Measurements from ENCODE around the gene BRF1. TPM values are rescaled to one million over a fixed set of nuclear protein-coding genes. Genes with fewer than 3 reads are reported as not detected.

Gene BRF1
- total RNA-seq, 1 donor from 2014 or later = 16.9 TPM

DNA sequence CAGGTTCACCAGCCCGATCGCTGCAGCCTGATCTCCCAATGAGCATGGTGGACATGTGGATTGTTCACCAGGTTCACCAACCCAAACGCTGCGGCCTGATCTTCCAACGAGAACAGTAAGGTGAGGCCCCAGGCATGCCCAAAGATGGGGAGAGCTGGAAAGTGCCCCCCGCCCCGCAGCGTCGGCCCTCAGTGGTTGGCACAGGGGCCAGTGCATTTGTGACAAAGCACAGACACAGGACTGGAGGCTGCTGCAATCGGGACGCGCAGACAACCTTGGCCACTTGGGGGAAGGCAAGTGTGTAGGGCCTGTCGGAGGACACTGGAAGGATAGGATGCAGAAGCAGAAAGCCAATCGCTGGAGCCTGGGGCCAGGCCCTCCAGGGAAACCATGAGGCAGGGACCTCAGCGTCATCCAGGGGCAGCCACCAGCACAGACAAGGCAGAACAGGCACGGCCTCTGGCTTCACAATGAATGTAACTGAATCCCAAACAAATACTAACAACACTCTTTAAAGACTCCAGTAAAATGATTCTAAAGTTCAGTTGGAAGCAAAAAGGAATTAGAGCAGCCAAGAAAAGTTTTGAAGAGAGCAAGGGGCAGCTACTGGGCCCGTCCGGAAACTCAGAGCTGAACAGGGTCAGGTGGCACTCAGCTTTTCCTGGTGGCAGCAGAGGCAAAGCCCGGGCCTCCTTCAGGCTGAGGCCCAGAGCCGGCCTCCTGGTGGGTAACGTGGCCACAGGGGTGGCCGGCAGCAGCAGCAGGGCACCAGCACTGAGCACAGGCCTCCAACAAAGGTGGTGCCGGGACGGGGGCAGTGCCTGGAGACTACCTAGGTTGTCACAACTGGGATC lies 13.3 kb downstream of the BRF1 start:
- H3K27ac ChIP-seq = no peak overlapping the region
- Mint-ChIP-seq H3K27me3 (ENCODE audit: insufficient read depth, low read depth) (peaks cover 3% of the 10 kb centered on the region), H3K9me3 (no peaks in the 10 kb centered on the region), H3K36me3 (no peaks in the 10 kb centered on the region), H3K4me1 (peaks cover 12% of the 10 kb centered on the region), H3K4me3 (no peak overlapping the region), H3K27ac (no peak overlapping the region)
- peaks cover 54% of the 10 kb centered on the region for H4K20me1 ChIP-seq (ENCODE audit: low read depth)
- no peaks in the 10 kb centered on the region for H3F3A ChIP-seq (ENCODE audit: low read depth)
- TF ChIP-seq CTCF (IDR thresholded peaks at IDR 0.05) = no peak
- TF ChIP-seq EZH2phosphoT487 (IDR thresholded peaks at IDR 0.05) = no peak
- no peak for TF ChIP-seq EZH2 (IDR thresholded peaks at IDR 0.05)
- H3K9me3 ChIP-seq (ENCODE audit: low read depth) = no peaks in the 10 kb centered on the region
- H3K4me2 ChIP-seq = no peak overlapping the region
- H3K27me3 ChIP-seq = no peaks in the 10 kb centered on the region
- H3K79me2 ChIP-seq (ENCODE audit: low read depth) = peaks cover 42% of the 10 kb centered on the region
- no peaks in the 10 kb centered on the region for H3K36me3 ChIP-seq
- peaks cover 6% of the 10 kb centered on the region for H3K4me1 ChIP-seq
- H3K9ac ChIP-seq = peak overlapping the region; percentile 6
- peak; percentile 31 for DNase-seq (ENCODE audit: low spot score)
- H2AFZ ChIP-seq (replicated peaks) = no peak overlapping the region
- no peak overlapping the region for H3K4me3 ChIP-seq

GRCh38 chr14:105286759-105287144 lies 14.0 kb downstream of the BRF1 start:
- no peak for DNase-seq (ENCODE audit: low spot score)

DNA sequence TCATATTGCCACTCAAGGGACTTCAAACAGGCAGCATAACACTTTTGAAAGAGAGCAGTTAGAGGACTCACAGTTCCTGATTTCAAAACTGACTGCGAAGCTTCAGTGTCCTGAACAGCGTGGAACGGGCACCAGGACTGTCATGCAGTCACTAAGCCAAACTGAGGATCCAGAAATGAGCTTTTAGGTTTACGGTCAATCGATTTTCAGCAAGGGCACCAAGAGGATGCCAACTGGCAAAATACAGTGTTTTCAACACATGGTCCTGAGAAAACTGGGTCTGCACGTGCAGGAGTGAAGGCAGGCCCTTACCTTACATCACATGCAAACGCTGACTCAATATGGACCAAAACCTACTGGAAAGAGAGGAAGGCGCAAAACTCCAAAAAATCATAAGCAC lies 15.6 kb downstream of the BRF1 start:
- Histone ChIP-seq H3K79me2 (ENCODE audit: low read depth) (peaks cover 22% of the 10 kb centered on the region), H3F3A (ENCODE audit: low read depth) (no peaks in the 10 kb centered on the region), H4K20me1 (ENCODE audit: low read depth) (peaks cover 42% of the 10 kb centered on the region), H3K36me3 (no peaks in the 10 kb centered on the region), H3K27ac (no peak overlapping the region), H3K4me2 (no peak overlapping the region), H3K4me1 (peaks cover 6% of the 10 kb centered on the region), H3K4me3 (no peak overlapping the region), H2AFZ (replicated peaks) (no peak overlapping the region), H3K9me3 (ENCODE audit: low read depth) (no peaks in the 10 kb centered on the region), H3K27me3 (no peaks in the 10 kb centered on the region), H3K9ac (no peak overlapping the region)
- TF ChIP-seq EZH2 (IDR thresholded peaks at IDR 0.05) = no peak
- no peak for TF ChIP-seq EZH2phosphoT487 (IDR thresholded peaks at IDR 0.05)
- no peak for TF ChIP-seq CTCF (IDR thresholded peaks at IDR 0.05)
- no peak overlapping the region for H3K27ac Mint-ChIP-seq
- no peaks in the 10 kb centered on the region for H3K9me3 Mint-ChIP-seq
- no peaks in the 10 kb centered on the region for H3K36me3 Mint-ChIP-seq
- H3K27me3 Mint-ChIP-seq (ENCODE audit: insufficient read depth, low read depth) = no peaks in the 10 kb centered on the region
- no peak overlapping the region for H3K4me3 Mint-ChIP-seq
- peaks cover 17% of the 10 kb centered on the region for H3K4me1 Mint-ChIP-seq
- DNase-seq (ENCODE audit: low spot score) = no peak

More at GRCh38 chr14:105286759-105287144, 14.0 kb downstream of the BRF1 start:
- no peaks in the 10 kb centered on the region for H3K9me3 ChIP-seq (ENCODE audit: low read depth)
- H3K27me3 Mint-ChIP-seq (ENCODE audit: insufficient read depth, low read depth) = peaks cover 3% of the 10 kb centered on the region
- peaks cover 53% of the 10 kb centered on the region for H4K20me1 ChIP-seq (ENCODE audit: low read depth)
- H3K36me3 Mint-ChIP-seq = no peaks in the 10 kb centered on the region
- H3K4me1 ChIP-seq = peaks cover 6% of the 10 kb centered on the region
- H3K27me3 ChIP-seq = no peaks in the 10 kb centered on the region
- TF ChIP-seq EZH2 (IDR thresholded peaks at IDR 0.05) = no peak
- no peak for TF ChIP-seq CTCF (IDR thresholded peaks at IDR 0.05)
- TF ChIP-seq EZH2phosphoT487 (IDR thresholded peaks at IDR 0.05) = no peak
- no peaks in the 10 kb centered on the region for H3F3A ChIP-seq (ENCODE audit: low read depth)
- H3K27ac Mint-ChIP-seq = no peak overlapping the region
- no peak overlapping the region for H3K4me3 ChIP-seq
- peaks cover 18% of the 10 kb centered on the region for H3K4me1 Mint-ChIP-seq
- H3K36me3 ChIP-seq = no peaks in the 10 kb centered on the region
- no peak overlapping the region for H3K4me2 ChIP-seq
- H3K27ac ChIP-seq = no peak overlapping the region
- H3K9me3 Mint-ChIP-seq = no peaks in the 10 kb centered on the region
- H3K79me2 ChIP-seq (ENCODE audit: low read depth) = peaks cover 35% of the 10 kb centered on the region
- no peak overlapping the region for H2AFZ ChIP-seq (replicated peaks)
- H3K9ac ChIP-seq = no peak overlapping the region
- no peak overlapping the region for H3K4me3 Mint-ChIP-seq
